Bronchial epithelial cell (primary cell): ENCODE data around the gene DLX4. TPM values are rescaled to one million over a fixed set of nuclear protein-coding genes. Genes with fewer than 3 reads are reported as not detected.

Experiments used
- DNase-seq: peaks from one replicate; pipeline ENCODE4 v3.0.0-alpha.2; 2010; ENCODE audit warnings: low read depth
- FAIRE-seq: peaks from 2 replicates; lab custom pipeline; 2011; peaks lifted over from hg19 to GRCh38; lab: Jason Lieb, UNC
- H3K27me3 ChIP-seq: 2 replicates; pipeline ENCODE4 v1.5.1; 2011; ENCODE audit warnings: low read length; ENCODE audit not compliant: control insufficient read depth, insufficient read depth
- H3K36me3 ChIP-seq: 2 replicates; pipeline ENCODE4 v1.5.1; 2011; ENCODE audit warnings: low read length; ENCODE audit not compliant: control insufficient read depth, insufficient read depth
- H3K4me3 ChIP-seq: 2 replicates; pipeline ENCODE4 v1.5.1; 2011; ENCODE audit warnings: mild to moderate bottlenecking, low read depth, low read length, control low read depth
- CTCF ChIP-seq: IDR thresholded peaks from 2 replicates; pipeline ENCODE4 v1.5.1; 2011; ENCODE audit warnings: mild to moderate bottlenecking, moderate library complexity, low read length, control low read depth, inconsistent platforms; ENCODE audit not compliant: insufficient read depth, severe bottlenecking
- total RNA-seq: library from RNA; depleted of rRNA; stranded (reverse); fragments of >200 nt; gene quantifications from 2 replicates; pipeline ENCODE4 v1.2.1, GENCODE V29; 2014

The DLX4 gene
- total RNA-seq, 1 donor from 2014 or later, result not detected

GRCh38 chr17:49969795-49970389 lies 902 bp downstream of the DLX4 start:
- FAIRE-seq (no peak), DNase-seq (no peak)
- Histone ChIP-seq H3K4me3 (no peak overlapping the region), H3K27me3 (peaks cover 69% of the 10 kb centered on the region), H3K36me3 (no peaks in the 10 kb centered on the region)
- TF ChIP-seq CTCF, result no peak

- TF ChIP-seq CTCF, result no peak
- no peak for DNase-seq
- FAIRE-seq, result no peak
- no peaks in the 10 kb centered on the region for H3K36me3 ChIP-seq
- no peak overlapping the region for H3K4me3 ChIP-seq
- peaks cover 63% of the 10 kb centered on the region for H3K27me3 ChIP-seq
These were observed 1.5 kb downstream of the DLX4 start for GRCh38 chr17:49970498-49970897.

GRCh38 chr17:49971199-49971847 lies 2.3 kb downstream of the DLX4 start:
- DNase-seq (no peak), FAIRE-seq (no peak)
- Histone ChIP-seq H3K4me3 (peak overlapping the region; percentile 14), H3K36me3 (no peaks in the 10 kb centered on the region), H3K27me3 (peaks cover 55% of the 10 kb centered on the region)
- no peak for TF ChIP-seq CTCF

GRCh38 chr17:49971848-49972485 lies 3.0 kb downstream of the DLX4 start:
- H3K27me3 ChIP-seq, result peaks cover 49% of the 10 kb centered on the region
- no peak for TF ChIP-seq CTCF

GRCh38 chr17:49972486-49973270 lies 3.7 kb downstream of the DLX4 start:
- Histone ChIP-seq H3K27me3 (peaks cover 42% of the 10 kb centered on the region), H3K36me3 (no peaks in the 10 kb centered on the region), H3K4me3 (no peak overlapping the region)
- no peak for TF ChIP-seq CTCF
- FAIRE-seq, result no peak
- no peak for DNase-seq

More at GRCh38 chr17:49971848-49972485, 3.0 kb downstream of the DLX4 start:
- DNase-seq, result no peak
- FAIRE-seq, result no peak
- peak overlapping the region; percentile 14 for H3K4me3 ChIP-seq
- H3K36me3 ChIP-seq, result no peaks in the 10 kb centered on the region
